SK-N-DZ (cell line): ENCODE measurements around the gene SLBP.

Source experiments
- DNase-seq: peaks from one replicate; pipeline ENCODE4 v3.0.0-alpha.2; 2015; ENCODE audit warnings: low spot score

SLBP gene

GRCh38 chr4:1749370-1749769, 37.3 kb upstream of the SLBP start:
- DNase-seq = no peak

DNA sequence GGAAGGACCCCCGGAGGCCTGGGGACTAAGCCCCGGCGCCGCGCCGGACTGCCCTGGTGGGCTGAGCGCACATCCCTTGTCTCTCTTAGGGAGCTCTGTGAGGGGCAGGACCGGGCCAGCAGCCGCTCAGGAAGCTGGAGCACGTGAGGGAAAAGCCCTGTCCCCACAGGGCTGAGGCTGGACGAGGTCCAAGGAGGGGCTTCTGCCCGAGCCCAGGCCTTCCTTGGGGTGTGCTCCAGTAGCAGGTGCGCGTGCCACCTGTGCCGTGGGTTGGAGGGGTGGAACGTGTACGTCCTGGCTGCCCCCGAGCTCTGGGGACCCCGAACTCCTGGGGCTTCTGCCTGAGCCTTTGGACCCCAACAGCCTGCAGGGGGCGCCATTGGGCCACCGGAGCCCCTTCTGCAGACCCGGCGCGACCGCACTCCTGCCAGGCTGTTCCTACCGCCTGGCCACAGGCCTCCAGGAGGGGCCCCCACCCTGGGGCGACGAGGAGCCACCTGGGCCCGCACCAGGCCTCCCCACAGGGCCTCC, 36.4 kb upstream of the SLBP start:
- DNase-seq = peak; percentile 75

DNA sequence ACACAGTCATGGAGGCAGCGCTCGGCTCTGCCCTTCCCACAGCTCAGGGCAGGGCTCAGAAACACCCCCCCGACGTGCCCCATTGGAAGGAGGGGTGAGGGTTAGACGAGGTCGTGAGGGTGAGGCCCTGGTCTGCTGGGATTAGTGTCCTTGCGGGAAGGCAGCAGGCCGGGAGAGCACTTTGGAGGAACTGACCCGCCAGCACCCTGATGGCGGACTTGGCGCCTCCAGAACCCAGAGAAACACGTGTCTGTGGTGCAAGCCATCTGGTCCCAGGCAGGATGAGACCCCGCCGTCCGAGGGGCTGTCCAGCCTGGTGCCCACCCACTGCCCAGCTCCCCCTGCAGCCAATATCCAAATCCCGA, 35.5 kb upstream of the SLBP start:
- DNase-seq = no peak

- no peak for DNase-seq
Measured at GRCh38 chr4:1746919-1747602, 34.9 kb upstream of the SLBP start.

DNA sequence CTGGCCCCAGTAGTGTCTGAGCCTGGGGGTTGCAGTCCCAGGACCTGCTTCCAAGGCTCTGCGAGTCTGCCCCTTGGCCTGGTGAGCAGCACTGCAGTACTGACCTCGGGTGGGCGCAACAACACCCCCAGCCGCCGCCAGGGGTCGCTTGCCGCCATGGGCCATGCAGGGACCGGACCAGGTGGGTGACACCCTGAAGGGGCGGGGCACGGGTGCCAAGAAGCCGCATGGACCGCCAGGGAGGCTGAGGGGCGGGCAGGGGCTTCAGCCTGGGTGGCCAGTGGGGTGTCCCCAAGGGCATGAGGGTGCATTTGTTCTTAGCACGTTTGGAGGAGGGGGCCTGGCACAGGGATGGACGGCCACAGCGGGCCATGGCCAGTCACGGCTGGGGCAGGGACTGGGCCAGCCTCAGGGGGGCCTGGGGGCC, 34.2 kb upstream of the SLBP start:
- peak; percentile 79 for DNase-seq

- no peak for DNase-seq
Measured at GRCh38 chr4:1745697-1746096, 33.6 kb upstream of the SLBP start.

GRCh38 chr4:1745165-1745564, 33.0 kb upstream of the SLBP start:
- no peak for DNase-seq

GRCh38 chr4:1744552-1744951, 32.4 kb upstream of the SLBP start:
- DNase-seq = no peak

- no peak for DNase-seq
Measured at GRCh38 chr4:1743975-1744374, 31.9 kb upstream of the SLBP start.

GRCh38 chr4:1743551-1743950, 31.4 kb upstream of the SLBP start:
- DNase-seq = no peak

DNA sequence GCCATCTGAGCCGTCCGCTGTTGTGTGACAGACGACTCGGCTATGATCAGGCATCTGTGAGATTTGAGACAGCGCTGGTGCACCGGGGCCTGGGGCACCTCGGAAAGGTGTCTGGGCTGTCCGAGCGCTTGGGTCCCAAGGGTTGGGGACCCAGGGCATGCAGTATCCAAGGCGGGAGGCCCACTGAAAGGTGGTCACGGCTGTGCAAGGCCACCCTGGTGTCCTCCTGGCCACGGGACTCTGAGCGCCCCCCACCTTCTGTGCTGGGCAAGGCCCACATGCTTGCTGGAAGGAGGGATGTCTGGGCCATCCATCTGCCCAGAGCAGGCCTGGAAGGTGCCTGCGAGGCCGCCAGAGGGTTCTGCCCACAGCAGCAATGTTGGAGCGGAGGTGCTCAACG, 29.1 kb upstream of the SLBP start:
- no peak for DNase-seq

DNA sequence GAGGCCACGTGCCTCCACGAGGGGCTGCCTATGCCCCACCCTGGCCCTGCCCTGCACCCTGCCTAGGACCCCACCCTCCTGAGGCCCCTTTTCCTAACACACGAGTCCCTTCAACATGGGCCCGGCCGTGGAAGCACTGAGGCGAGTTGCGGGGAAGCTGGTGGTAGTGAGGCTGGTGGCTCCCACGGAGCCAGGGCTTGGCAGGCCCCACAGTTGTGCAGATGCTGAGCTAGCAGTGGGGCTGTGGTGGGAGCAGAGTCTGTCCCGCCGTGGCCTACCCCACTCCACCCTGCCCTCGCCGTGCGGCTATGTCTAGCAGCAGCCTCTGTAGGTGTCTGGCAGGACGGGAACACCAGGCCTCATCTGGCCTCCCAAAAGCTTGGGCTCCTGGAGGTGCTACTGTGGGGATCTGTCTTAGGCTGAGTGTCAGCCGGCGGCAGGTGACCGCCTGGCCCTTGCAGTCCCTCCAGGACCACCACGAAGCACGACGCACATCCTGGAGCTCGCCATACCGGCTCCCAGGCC, 28.0 kb upstream of the SLBP start:
- no peak for DNase-seq

DNA sequence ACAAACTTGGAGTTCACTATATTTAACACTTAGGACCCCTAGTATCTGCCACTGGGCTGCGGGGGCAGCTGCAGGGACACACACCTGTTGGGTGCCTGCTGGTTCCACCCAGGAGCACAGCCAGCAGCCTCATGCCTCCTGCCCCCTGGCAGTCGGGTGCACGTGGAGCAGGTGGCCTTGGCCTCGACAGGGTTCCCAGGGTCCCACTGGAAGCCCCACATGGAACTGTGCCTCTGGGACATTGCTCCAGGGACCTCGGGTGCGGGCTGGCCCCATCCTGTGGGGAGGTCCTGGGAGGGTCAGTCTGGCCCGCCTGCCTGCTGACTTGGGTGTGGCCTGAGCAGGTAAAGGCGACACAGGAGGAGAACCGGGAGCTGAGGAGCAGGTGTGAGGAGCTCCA, 27.2 kb upstream of the SLBP start:
- no peak for DNase-seq

DNA sequence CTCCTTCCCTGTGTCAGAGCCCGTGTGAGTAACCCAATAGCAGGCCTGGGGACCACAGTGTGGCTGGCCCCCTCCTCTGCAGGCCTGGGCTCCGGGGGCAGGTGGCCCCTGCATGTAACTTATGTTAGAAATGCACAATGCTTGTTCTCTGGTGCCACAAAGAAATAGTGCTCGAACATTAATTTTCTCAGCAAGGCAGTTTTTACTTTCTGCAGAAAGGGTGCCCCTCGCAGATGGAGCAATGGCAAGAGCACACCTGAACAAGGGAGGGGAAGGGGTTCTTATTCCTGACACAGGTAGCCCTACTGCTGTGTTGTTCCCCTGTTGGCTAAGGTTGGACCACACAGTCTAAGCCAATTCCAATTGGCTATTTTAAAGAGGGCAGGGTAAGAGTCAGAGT, 26.3 kb upstream of the SLBP start:
- no peak for DNase-seq

- no peak for DNase-seq
Measured at GRCh38 chr4:1737666-1738065, 25.5 kb upstream of the SLBP start.

GRCh38 chr4:1736812-1737211, 24.7 kb upstream of the SLBP start:
- DNase-seq = no peak

GRCh38 chr4:1735215-1735614, 23.1 kb upstream of the SLBP start:
- no peak for DNase-seq

- DNase-seq = no peak
Measured at GRCh38 chr4:1732911-1733310, 20.8 kb upstream of the SLBP start.

GRCh38 chr4:1731180-1731579, 19.1 kb upstream of the SLBP start:
- DNase-seq = no peak

GRCh38 chr4:1730532-1731135, 18.5 kb upstream of the SLBP start:
- DNase-seq = no peak

DNA sequence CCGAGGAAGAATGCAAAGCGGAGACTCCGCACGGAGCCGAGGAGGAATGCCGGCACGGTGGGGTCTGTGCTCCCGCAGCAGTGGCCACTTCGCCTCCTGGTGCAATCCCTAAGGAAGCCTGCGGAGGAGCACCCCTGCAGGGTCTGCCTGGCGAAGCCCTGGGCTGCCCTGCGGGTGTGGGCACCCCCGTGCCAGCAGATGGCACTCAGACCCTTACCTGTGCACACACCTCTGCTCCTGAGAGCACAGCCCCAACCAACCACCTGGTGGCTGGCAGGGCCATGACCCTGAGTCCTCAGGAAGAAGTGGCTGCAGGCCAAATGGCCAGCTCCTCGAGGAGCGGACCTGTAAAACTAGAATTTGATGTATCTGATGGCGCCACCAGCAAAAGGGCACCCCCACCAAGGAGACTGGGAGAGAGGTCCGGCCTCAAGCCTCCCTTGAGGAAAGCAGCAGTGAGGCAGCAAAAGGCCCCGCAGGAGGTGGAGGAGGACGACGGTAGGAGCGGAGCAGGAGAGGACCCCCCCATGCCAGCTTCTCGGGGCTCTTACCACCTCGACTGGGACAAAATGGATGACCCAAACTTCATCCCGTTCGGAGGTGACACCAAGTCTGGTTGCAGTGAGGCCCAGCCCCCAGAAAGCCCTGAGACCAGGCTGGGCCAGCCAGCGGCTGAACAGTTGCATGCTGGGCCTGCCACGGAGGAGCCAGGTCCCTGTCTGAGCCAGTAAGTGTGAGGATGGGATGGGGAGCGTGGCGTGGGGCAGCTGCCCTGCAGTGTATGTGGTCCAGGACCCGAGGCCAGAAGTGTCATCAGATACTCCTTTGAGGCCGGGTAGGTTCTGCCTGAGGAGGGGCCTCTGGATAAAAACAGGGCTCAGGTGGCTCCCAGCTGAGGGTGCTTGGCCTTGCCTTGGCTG, 16.2 kb upstream of the SLBP start:
- no peak for DNase-seq
